CD4-positive, alpha-beta T cell treated with Interleukin-6 for 4 hours (primary cell): ENCODE measurements around the gene TRIM17.
A peak's percentile ranks its signal among the peaks of the same experiment; 100 is the strongest.

Experiments used
- DNase-seq: peaks from one replicate; pipeline ENCODE4 v3.0.0-alpha.2; 2020; ENCODE audit warnings: mixed read lengths

Gene TRIM17

GRCh38 chr1:228378090-228378872, 38.4 kb downstream of the TRIM17 start:
- DNase-seq: peak; percentile 66

DNA sequence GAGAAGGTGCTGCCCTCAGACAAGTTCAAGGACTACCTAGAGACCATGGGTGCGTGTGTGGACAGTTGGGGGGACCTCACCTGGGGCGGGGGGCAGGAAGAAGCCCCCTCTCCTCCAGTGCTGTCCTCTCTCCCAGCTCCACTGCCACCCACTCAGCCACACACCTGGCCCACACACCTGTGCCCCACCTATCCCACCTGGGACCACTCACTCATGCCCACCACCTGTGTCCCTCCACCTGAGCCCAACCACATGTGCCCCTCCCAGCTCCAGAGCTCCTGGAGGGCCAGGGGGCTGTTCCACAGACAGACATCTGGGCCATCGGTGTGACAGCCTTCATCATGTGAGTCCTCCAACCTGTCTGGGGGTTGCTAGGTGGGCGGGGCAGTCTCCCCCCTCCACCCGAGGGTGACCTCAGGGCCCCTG, 39.0 kb downstream of the TRIM17 start:
- no peak for DNase-seq

DNA sequence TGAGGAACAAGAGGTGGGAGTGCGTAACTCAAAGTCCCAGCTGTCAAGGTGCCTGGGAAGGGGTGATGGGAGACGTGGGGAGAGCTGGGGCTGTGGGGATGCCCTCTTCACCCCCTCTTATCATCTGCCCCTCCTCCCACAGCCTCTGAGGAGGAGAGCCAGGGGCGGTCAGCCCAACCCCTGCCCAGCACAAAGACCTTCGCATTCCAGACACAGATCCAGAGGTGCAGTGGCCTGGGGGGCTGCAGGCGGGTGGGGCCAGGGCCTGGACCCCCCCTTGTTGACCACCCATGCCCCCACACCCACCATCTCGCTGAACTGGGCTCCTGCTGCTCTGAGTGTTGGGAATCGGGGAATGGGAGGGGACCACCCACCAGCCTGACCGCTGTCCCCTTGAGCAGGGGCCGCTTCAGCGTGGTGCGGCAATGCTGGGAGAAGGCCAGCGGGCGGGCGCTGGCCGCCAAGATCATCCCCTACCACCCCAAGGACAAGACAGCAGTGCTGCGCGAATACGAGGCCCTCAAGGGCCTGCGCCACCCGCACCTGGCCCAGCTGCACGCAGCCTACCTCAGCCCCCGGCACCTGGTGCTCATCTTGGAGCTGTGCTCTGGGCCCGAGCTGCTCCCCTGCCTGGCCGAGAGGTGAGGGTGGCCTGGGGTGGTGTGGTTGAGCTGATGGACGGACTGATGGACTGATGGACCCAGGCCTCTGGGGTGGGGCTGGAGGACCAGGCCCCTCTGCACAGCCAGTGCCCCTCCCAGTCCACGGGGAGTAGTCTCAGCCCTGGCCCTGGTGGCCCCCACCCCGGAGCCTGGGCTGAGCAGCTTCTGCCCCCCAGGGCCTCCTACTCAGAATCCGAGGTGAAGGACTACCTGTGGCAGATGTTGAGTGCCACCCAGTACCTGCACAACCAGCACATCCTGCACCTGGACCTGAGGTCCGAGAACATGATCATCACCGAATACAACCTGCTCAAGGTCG, 39.7 kb downstream of the TRIM17 start:
- DNase-seq: no peak

DNA sequence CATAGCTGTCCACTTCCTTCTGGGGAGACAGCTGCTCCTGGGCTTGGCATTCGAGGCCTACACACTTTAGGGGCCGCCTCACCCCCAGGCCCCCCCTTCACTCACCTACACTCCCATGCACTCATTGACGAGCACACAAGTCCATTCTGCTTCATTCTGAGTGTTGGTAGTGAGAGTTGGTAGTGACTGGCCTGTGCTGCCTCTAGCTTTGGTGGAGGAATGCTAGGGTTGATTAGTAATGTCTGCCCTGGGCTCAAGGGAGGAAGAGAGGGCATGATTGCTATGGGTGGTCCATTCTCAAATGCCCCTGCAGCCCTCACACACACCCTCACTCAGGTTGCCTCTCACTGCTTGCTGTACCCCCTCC, 40.4 kb downstream of the TRIM17 start:
- no peak for DNase-seq

- no peak for DNase-seq
These were observed 40.9 kb downstream of the TRIM17 start for GRCh38 chr1:228375578-228376261.

DNA sequence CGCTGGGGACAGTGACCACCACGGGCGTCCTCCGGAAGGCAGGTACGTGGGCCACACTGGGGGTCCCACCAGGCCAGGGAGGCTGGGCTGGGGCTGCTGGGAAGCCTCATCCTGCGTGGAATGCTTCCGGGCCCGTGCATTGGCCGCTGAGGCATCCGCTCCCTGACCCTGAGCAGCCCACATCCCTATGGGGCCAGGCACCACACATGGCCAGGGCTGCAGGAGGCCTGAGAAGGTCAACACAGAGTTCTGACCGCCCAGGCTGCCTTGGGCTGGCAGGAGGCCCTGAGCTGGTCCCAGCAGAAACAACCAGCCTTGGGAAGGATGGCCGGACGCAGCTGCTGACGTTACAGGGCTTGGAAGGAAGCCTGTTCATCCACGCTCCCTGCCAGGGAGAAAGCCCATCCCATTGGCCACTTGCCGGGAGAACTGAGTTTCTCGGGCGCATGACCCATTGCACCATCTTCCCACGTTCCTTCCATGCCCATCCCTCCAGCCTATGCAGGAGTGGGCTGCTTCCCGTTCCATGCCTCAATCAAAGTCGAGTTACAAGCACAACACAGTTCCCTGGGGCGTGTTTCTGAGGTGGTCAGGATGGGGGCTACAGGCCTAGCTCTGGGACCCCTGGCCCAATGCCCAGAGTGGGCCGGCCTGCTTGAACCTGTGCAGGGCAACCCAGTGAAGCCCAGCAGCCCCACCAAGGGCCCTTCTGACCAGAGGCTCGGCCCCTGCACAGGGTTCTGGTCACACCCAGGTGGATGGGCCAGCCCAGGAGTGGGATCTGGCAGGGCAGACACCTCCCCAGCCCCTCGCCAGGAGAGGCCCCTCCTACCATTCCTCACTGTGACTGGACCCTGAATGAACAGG, 41.7 kb downstream of the TRIM17 start:
- DNase-seq: no peak

GRCh38 chr1:228373681-228374571, 42.7 kb downstream of the TRIM17 start:
- DNase-seq: no peak

DNA sequence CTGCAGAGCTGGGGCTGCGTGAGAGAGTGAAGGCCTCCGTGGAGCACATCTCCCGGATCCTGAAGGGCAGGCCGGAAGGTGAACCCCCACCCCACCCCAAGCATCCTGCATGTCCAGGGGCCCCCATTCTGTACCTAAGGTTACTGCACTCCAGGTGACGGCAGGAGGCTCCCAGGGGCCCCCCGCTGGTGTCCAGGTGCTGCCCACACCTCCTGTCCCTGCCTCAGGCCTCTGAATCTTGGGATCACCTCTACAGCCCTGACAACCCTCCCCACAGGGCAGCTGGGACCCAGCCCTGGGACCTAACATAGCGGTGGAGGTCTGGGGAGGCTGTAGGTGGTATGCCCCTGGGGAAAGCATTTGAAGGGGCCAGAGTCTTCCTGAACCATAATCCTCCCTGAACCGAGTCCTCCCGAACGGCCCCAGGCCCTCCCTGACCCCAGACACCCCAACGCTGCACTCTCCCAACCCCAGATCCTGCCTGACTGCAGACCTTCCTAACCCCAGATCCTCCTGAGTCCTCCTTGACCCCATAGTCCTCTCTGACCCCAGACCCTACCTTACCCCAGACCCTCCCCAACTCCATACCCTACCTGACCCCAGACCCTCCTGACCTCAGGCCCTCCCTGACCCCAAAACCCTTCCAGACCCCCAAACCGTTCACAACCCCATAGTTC, 43.5 kb downstream of the TRIM17 start:
- no peak for DNase-seq

GRCh38 chr1:228372183-228373003, 44.3 kb downstream of the TRIM17 start:
- no peak for DNase-seq

DNA sequence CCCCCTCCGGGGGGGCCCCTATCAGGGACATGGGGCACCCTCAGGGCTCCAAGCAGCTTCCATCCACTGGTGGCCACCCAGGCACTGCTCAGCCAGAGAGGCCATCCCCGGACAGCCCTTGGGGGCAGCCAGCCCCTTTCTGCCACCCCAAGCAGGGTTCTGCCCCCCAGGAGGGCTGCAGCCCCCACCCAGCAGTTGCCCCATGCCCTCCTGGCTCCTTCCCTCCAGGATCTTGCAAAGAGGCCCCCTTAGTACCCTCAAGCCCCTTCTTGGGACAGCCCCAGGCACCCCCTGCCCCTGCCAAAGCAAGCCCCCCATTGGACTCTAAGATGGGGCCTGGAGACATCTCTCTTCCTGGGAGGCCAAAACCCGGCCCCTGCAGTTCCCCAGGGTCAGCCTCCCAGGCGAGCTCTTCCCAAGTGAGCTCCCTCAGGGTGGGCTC, 44.9 kb downstream of the TRIM17 start:
- DNase-seq: no peak

GRCh38 chr1:228370941-228371740, 45.5 kb downstream of the TRIM17 start:
- no peak for DNase-seq

DNA sequence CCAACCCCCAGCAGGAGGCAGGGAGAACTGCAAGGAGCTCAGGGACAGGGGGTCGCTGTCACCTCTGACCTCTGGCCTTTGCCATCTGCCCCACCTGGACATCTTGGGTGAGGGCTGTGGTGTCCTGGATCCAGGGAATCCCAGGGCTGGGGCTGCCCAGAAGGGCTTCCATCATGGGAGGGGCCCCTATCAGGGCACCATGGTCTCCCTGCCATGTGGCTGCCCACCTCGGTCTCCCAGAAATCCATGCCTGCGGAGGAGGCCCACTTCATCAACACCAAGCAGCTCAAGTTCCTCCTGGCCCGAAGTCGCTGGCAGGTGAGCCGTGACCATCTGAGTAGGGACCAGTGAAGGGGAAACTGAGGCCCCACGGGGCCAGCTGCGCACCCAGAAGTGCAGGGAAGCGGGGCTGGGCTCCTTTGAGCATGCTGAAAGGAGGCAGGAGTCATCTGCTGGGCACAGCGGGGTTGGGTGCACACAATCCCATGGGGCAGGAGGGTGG, 46.2 kb downstream of the TRIM17 start:
- DNase-seq: no peak

DNA sequence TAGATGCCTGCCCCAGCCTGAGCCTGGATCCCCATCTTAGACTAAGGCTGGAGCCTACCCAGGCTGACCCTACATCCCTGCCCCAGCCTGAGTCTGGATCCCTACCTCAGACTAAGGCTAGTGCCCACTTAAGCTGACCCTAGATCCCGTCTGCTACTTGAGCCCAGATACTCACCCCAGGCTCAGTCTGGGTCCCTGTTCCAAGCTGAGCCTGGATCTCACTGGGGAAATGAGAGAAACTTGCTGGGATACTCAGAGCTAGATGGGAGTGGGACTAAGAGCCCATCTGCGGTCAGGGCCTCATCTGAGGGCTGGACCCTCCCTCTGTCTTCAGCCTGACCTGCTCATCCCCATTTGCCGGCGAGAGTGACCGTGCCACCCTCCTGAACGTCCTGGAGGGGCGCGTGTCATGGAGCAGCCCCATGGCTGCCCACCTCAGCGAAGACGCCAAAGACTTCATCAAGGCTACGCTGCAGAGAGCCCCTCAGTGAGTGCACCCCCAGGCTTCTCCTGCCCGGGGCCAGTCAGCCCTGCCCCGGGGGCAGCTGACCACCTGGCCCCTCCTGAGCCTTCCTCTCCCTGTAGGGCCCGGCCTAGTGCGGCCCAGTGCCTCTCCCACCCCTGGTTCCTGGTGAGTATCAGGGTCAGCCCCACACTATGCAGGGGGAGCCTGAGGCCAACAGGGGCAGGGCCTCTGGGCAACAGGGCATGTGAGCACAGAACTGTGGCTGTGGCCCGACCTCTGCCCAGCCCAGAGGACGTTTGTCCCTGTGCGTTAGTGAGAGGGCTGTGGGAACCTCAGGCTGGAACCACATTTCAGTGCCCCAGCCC, 46.8 kb downstream of the TRIM17 start:
- no peak for DNase-seq

DNA sequence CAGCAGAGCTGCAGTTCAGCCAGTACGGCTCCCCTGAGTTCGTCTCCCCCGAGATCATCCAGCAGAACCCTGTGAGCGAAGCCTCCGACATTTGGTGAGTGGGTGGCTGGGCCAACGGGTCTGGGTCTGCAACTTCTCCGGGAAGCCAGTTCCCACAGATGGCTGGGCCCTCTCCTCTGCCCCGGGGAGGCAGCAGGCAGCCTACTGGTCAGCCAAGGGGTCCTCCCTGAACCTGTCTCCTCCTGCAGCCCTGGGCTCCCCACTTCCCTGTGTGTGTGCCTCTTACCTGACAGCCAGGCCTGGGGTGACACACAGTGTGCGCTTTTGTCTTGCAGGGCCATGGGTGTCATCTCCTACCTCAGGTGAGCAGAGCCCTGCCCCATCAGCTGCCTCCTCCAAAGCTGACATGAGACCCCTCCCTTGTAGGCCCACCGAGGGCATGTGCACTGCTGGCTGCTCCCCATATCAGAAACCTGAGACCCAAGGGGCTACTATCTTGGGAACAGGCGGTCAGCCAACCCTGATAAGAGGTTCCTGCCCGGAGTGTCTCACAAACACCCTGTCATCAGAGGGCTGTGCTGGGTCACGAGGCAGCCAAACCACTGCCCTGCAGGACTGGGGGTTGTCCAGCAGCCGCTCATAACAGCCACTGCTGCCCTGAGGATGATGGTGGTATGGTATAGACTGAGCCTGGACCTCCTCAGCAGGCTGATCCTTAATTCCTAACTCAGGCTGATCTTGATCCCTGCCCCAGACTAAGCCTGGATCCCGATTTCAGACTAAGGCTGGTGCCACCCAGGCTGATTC, 47.7 kb downstream of the TRIM17 start:
- DNase-seq: no peak

GRCh38 chr1:228367798-228368791, 48.6 kb downstream of the TRIM17 start:
- no peak for DNase-seq
